HK-2 (cell line): ENCODE measurements around the gene KIAA1614.
"Not testable (repeated sequence)": the region's sequence is repeated elsewhere in the genome, so short reads cannot be mapped to it uniquely, and the experiment has no call there.

ENCODE experiments used
- DNase-seq: peaks from one replicate; pipeline ENCODE4 v3.0.0-alpha.2; 2018; ENCODE audit not compliant: unreplicated experiment

Gene KIAA1614

DNA sequence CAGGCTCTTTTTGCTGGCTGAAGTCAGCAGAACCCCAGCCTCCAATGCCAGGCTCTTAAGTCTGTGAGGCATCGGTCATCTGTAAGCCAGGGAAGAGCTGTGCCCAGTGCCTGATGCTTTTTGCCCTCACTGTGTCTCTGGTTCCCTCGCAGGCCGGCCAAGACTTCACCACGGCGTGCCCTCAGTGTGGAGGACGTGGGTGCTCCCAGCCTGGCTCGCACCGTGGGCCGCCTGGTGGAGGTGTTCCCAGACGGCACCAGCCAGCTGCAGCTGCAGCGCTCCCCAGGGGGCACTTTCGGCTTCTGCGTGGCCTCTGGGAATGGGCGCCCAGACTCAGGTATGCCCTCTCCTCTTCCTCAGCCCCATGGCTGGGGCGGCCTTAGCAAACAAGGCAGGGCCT lies 32.5 kb downstream of the KIAA1614 start:
- DNase-seq, result no peak

- DNase-seq, result no peak
These were observed 32.9 kb downstream of the KIAA1614 start for GRCh38 chr1:180945551-180945950.

- DNase-seq, result no peak
These were observed 33.4 kb downstream of the KIAA1614 start for GRCh38 chr1:180946056-180946455.

DNA sequence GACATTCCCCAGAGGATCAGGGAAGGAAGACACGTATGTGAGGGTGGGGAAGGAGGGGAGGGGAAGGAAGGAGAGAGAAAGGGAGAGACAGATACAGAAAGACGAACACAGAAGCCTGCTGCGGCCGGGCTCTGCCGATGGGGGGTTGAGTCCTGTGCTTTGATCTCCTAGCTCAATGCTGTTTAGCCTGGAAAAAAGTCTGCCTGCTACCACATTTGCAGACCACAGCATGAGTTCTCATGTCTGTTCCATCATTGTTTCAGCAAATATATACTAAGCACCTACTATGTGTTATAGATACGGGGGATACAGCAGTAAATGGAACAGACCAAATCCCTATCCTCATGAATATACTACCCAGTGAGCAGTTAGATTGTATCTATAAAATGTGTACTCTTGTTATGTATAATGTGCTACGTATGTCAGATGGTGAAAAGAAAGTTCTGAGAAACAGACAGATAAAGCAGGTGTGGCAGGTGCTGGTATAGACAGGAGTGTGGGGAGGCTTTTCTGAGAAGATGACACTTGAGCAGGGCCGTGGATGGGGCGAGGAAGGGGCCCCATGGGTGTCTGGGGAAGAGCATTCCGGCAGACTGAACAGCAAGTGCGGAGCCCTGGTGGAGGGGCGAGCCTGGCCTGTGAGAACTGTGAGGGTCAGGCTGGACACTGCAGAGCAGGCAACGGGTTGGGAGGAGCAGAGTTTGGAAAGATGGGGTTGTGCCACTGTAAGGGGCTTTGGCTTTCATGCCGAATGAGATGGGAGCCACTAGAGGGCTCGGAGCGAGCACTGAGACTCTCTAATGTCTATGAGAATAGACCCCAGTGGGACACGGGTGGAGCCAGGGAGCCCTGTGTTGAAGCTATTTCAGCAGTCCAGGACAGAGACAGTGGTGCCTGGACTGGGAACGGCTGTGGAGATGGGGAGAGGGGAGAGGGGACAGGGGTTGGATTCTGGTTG lies 34.1 kb downstream of the KIAA1614 start:
- no peak for DNase-seq

DNA sequence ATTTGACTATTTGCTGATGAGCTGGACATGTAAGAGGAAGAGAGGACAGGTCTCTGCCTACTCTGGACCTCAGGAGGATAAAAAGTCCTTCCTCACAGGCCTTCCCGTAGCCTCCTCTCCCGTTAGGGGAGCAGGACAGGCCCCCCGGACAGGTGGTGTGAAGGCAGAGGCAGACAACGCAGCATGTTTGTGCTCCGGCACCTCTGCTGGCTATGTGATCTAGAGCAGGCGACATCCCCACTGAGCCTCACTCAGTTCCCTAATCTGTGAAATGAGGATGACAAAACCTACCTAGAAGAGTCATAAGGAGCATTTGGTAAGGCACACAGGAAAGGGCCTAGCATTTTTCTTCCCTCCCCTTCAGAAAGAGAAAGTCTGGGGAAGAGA lies 34.8 kb downstream of the KIAA1614 start:
- no peak for DNase-seq

DNA sequence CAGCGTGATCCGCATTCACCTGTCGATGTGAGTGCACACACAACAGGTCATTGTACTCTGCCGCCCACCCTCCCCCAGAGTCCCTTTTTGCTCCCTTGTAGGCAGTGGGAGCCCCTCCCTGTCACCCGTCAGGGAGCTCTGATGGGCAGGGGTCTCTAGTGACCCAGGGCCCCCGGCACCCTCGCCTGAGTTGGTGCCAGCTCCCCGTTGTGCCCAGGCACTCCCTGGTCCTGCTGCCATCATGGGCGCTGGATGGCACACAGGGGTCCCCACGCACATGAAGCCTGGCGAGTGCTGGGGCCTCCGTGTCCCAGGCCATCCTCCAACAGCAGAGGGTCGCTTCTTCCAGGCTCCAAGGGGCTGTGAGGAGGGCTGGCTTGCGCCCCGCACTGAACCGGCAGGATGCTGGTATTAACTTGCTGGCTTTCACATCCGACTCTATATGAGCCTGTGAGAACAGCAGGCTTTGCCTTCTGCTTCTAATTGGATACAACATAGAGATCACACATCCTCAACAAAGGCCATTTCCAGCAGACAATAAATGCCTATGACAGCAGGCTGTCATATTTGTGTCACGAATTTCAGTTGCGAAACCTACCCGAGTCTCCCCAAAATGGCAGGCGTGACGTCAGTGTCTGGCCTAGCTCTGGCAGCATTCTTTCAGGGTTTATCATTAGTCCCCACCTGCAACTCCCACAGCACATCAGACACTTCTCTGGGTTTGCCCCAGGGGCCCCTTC lies 35.4 kb downstream of the KIAA1614 start:
- no peak for DNase-seq

GRCh38 chr1:180948641-180949615 lies 36.2 kb downstream of the KIAA1614 start:
- DNase-seq, result no peak

DNA sequence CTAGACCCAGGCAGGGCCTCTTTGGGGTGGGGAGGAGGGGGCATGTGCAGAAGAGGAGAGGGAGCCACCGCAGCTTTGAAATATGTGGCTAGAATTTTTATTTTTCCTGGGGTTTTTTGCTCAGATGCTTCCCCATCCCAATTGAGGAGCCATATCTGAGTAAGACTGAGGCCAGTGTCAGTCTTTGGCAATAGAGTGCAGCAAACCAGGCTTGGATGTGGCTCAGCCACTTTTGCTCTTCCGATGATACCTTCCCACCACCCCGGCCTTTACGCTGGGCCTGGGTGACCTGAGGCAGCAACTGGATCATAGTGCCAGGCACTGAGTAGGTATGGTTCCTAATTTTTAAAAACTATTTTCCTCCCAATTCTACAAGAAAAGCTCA lies 36.9 kb downstream of the KIAA1614 start:
- DNase-seq, result no peak

DNA sequence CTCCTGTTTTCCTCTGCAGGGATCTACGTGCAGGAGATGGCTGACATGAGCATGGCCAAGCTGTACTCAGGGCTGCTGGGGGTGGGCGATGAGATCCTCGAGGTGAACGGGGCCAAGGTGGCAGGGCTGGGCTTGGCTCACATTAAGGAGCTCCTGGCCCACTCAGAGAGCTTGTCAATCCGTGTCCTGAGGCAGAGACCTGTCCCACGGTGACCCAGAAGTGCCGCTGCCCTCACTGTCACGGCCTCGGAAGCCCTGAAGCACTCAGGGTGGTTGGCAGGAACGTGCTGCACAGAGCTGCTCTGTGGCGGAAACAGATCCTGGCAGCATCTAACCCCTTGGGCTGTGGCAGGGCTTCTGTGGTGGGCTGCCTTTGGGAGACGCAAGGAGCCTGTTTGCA lies 37.6 kb downstream of the KIAA1614 start:
- no peak for DNase-seq

GRCh38 chr1:180951186-180951745 lies 38.6 kb downstream of the KIAA1614 start:
- no peak for DNase-seq

DNA sequence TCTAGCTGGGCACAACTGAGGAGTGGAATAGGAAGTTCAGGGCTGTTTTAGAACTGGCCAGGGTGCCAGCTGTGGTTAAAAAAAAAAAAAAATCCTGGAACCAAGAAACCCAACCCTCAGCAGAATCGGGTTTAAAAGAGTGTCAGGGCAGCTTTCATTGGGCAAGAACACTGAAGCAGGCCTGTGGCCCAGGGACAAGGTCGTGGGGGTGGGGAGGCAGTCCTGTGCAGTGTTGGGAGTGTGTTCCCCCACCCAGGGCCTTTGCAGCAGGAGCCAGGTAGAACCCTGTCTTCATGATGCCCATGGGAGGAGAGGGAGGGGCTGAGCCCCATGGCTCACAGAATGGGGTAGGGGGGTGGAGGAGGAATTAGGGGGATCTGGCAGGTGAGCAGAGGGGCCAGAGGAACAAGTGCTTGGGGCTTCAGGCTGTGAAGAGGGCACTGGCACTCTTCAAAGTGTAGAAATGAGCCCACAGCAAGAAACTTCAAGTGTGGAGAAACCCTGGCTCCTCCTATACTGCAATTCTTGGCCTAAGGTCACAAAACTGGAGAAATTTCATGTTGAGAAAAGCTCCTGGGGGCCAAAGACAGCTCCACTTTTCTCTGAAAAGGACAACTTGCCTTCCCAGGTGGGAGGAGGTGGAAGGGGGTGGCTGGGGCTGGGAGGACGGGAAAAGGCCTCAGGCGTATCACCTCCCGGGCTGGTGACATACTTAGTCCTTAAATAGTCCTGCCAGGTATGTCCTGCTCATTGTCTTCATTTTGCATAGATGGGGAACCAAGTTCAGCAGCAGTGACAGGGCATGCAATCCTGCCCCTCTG lies 39.3 kb downstream of the KIAA1614 start:
- no peak for DNase-seq

DNA sequence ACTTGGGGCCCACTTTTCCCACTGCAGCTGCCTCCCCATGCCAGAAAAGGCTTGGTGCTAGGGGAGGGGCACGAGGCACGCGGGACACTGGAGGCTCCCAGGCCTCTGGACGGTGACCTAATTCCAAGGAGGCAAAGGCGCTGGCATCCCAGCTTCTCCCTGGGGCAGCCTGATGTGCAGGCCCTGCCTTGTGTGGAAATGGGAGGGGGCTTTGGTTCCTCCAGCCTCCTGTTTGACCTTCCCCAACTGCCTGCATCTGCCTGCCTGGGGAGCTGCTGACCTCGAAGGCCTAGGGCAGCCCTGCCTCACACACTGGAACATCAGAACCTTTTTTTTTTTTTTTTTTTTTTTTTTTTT lies 39.9 kb downstream of the KIAA1614 start:
- DNase-seq, result no peak

DNA sequence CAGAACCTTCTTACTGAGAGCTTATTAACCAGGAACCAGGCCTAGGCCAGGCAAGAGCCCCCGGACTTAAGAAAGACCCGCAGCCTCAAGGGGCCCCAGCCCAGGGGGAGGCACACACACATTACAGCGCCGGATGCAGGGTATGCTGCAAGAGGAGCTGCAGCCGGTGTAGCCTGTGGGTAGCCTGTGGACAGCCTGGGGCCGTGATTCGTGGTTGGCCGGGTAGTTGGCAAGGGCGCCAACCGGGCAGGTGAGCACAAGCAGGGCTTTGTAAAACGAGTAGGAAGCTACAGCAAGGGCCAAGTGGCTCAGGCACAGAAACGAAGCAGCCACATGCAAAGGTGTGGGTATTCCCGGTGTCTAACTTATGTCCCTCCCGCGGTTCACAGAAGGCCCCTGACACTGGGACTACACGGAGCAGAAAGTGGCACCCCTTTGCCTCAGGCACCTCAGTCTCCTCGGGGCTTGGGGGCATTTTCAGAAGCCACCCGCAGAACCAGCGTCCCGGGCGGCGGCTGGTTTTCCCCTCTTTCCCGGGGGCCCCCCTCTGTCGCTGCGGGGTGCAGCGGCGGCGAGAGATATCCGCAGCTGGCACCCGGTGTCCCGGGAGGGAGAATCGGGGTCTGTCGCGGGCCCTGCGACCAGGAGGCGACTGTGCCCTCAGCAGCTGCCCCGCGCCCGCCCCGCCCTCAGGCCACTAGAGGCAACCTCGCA lies 40.8 kb downstream of the KIAA1614 start:
- DNase-seq, result peak; percentile 18

DNA sequence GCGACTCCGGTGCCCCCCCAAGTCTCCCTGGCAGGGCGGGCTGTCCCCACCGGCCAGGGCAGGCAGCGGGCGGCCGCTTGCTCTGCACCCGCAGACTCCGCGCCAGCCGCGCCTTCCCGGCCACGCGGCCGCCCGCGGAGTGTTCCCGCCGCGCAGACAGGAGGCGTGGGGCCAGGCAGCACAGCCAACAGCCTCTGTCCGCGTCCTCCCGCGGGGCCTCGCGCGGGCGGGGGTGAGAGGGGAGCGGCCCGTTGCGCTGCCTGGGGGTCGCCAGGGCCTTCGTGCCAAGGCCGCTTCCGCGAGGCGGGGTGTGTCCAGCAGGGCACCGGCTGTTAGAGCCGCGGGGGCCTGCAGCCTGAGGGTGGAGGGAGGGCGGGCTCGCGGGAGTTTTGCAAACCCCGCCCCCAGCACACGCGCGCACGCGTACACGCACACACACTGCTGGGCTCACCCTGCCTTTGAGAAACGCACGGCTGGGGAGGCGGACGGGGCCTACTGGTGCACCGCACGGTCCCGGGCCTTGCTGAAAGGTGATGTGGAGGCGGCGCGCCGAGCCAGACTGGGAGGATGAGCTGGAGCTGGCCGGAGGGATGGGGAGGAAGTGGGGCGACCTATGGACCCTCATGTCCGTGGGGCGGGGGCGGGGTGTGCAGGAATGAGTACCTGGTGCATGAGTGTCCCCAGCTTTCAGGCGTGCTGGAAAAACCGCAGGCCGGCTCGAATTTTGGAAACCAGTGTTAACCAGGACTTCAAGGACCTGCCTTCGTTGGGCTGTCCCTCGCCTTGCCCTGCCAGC lies 41.5 kb downstream of the KIAA1614 start:
- peak; percentile 24 for DNase-seq

- no peak for DNase-seq
These were observed 42.1 kb downstream of the KIAA1614 start for GRCh38 chr1:180954801-180955165.

DNA sequence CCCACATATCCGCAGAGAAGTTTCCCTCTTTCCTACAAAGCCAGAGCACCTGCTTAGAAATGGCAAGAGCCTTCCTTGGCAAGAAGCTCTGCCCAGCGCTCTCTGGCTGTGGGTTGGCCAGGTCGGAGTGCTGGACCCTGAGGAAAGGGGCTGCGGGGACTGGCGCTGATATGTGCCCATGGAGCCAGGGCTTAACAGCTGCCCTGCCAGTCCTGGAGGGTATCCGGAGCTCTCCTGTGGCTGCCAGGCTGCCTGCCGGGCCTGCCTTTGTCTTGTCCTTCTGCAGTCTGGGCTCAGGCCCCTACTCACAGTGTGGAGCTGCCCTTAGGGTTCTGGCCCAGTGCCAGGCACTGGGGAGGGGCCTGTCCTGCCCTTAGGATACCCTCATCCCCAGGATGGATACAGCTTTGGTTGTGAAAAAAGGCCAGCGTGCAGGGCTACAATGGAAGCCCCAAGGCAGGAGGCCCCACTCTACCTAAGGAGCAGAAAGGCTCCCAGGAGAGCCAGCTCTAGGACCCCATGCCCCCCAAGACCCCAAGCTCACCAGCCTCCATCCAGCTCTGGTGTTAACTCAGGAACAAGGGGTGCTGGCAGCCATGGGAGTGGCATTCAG lies 43.4 kb downstream of the KIAA1614 start:
- no peak for DNase-seq

- not testable (repeated sequence) for DNase-seq
These were observed 46.9 kb downstream of the KIAA1614 start for GRCh38 chr1:180959620-180960019.

GRCh38 chr1:180961622-180962021 lies 48.9 kb downstream of the KIAA1614 start:
- DNase-seq, result no peak

GRCh38 chr1:180962178-180962577 lies 49.5 kb downstream of the KIAA1614 start:
- DNase-seq, result no peak
